ENCODE measurements around the gene FAM234B. TPM values are rescaled to one million over a fixed set of nuclear protein-coding genes. Genes with fewer than 3 reads are reported as not detected.

Gene FAM234B
- polyA plus RNA-seq, 1 of the 3 experiments (the other 2 are of a cell fraction), result 3.7 TPM

- TF ChIP-seq RXRA (IDR thresholded peaks at IDR 0.05; ENCODE audit: borderline replicate concordance, low read depth) (no peak), FOSL2 (IDR thresholded peaks at IDR 0.05; ENCODE audit: borderline replicate concordance, low read depth) (no peak), USF1 (IDR thresholded peaks at IDR 0.05; ENCODE audit: borderline replicate concordance, low read depth) (no peak), TCF12 (IDR thresholded peaks at IDR 0.05) (no peak), GABPA (IDR thresholded peaks at IDR 0.05; ENCODE audit: low read depth) (no peak), NFIC (IDR thresholded peaks at IDR 0.05; ENCODE audit: borderline replicate concordance) (no peak), EP300 (IDR thresholded peaks at IDR 0.05; ENCODE audit: borderline replicate concordance in 1 of 2, low read depth in 1 of 2, low read length in 1 of 2) (no peak)
- 89% methylated on average over 7 of the region's 7 CpGs for WGBS (ENCODE audit: low lambda C conversion rate)
- CTCF ChIA-PET, result no interaction called here
Observed at GRCh38 chr12:13007496-13008233, 36.5 kb upstream of the FAM234B start.

GRCh38 chr12:13008741-13009380 lies 35.3 kb upstream of the FAM234B start:
- Histone ChIP-seq H3K9me2 (no peaks in the 10 kb centered on the region), H3K9ac (no peak overlapping the region), H3K4me2 (no peak overlapping the region), H3K27ac (ENCODE audit: low read depth in 2 of 2, low read length in 1 of 2) (no peak overlapping the region), H3K36me3 (replicated peaks in 1 of 2; ENCODE audit: control insufficient read depth in 1 of 2, insufficient read depth in 2 of 2, low read length in 1 of 2) (no peaks in the 10 kb centered on the region), H4K20me1 (ENCODE audit: insufficient read depth) (no peaks in the 10 kb centered on the region), H3K9me3 (no peaks in the 10 kb centered on the region), H2AFZ (ENCODE audit: low read depth) (no peak overlapping the region), H3K79me2 (ENCODE audit: insufficient read depth) (no peaks in the 10 kb centered on the region), H3K4me1 (ENCODE audit: control insufficient read depth in 1 of 2, insufficient read depth in 2 of 2, low read depth in 1 of 2, low read length in 1 of 2) (no peaks in the 10 kb centered on the region), H3K4me3 (ENCODE audit: low read depth in 2 of 2, low read length in 1 of 2) (no peak overlapping the region), H3K27me3 (ENCODE audit: insufficient read depth) (no peaks in the 10 kb centered on the region), H3F3A (replicated peaks; ENCODE audit: insufficient read depth) (no peaks in the 10 kb centered on the region)
- ChIA-PET CTCF (no interaction called here), POLR2A (no interaction called here)
- DNase-seq, result no peak
- TF ChIP-seq FOSL2 (IDR thresholded peaks at IDR 0.05; ENCODE audit: borderline replicate concordance, low read depth) (no peak), RXRA (IDR thresholded peaks at IDR 0.05; ENCODE audit: borderline replicate concordance, low read depth) (no peak), MAX (IDR thresholded peaks at IDR 0.05; ENCODE audit: low read depth) (no peak), RCOR1 (IDR thresholded peaks at IDR 0.05; ENCODE audit: low read length) (no peak), TCF12 (IDR thresholded peaks at IDR 0.05) (no peak), CHD2 (IDR thresholded peaks at IDR 0.05; ENCODE audit: low read length, partially characterized antibody) (no peak), YY1 (IDR thresholded peaks at IDR 0.05; ENCODE audit: low read depth) (no peak)
- WGBS (ENCODE audit: low lambda C conversion rate), result 85% methylated on average over 5 of the region's 5 CpGs

More at GRCh38 chr12:13007496-13008233, 36.5 kb upstream of the FAM234B start:
- H2AFZ ChIP-seq (ENCODE audit: low read depth), result no peak overlapping the region
- no peak overlapping the region for H3K9ac ChIP-seq
- DNase-seq, result no peak
- H3F3A ChIP-seq (replicated peaks; ENCODE audit: insufficient read depth), result no peaks in the 10 kb centered on the region
- H3K4me3 ChIP-seq (ENCODE audit: low read depth in 2 of 2, low read length in 1 of 2), result no peak overlapping the region
- no peaks in the 10 kb centered on the region for H4K20me1 ChIP-seq (ENCODE audit: insufficient read depth)
- H3K9me3 ChIP-seq, result no peaks in the 10 kb centered on the region
- H3K4me2 ChIP-seq, result no peak overlapping the region
- POLR2A ChIA-PET, result no interaction called here
- H3K27ac ChIP-seq (ENCODE audit: low read depth in 2 of 2, low read length in 1 of 2), result no peak overlapping the region
- no peaks in the 10 kb centered on the region for H3K4me1 ChIP-seq (ENCODE audit: control insufficient read depth in 1 of 2, insufficient read depth in 2 of 2, low read depth in 1 of 2, low read length in 1 of 2)
- no peaks in the 10 kb centered on the region for H3K79me2 ChIP-seq (ENCODE audit: insufficient read depth)
- no peaks in the 10 kb centered on the region for H3K9me2 ChIP-seq
- H3K36me3 ChIP-seq (replicated peaks in 1 of 2; ENCODE audit: control insufficient read depth in 1 of 2, insufficient read depth in 2 of 2, low read length in 1 of 2), result no peaks in the 10 kb centered on the region
- no peaks in the 10 kb centered on the region for H3K27me3 ChIP-seq (ENCODE audit: insufficient read depth)

Measured in SK-N-SH (cell line).